Osteocyte (in vitro differentiated cells): Measurements from ENCODE around the gene TSSK6. TPM values are rescaled to one million over a fixed set of nuclear protein-coding genes. Genes with fewer than 3 reads are reported as not detected.
A peak's percentile ranks its signal among the peaks of the same experiment; 100 is the strongest.

ENCODE experiments used
- DNase-seq: peaks from one replicate; pipeline ENCODE4 v3.0.0; 2021; ENCODE audit warnings: mixed read lengths; ENCODE audit not compliant: unreplicated experiment; ENCODE audit errors: extremely low spot score
- H3K27ac Mint-ChIP-seq: one replicate; pipeline ENCODE4 v1.8.0; 2021; ENCODE audit warnings: mild to moderate bottlenecking, mixed read lengths; ENCODE audit not compliant: unreplicated experiment
- H3K27me3 Mint-ChIP-seq: one replicate; pipeline ENCODE4 v1.8.0; 2021; ENCODE audit warnings: mixed read lengths; ENCODE audit not compliant: unreplicated experiment
- H3K36me3 Mint-ChIP-seq: one replicate; pipeline ENCODE4 v1.8.0; 2021; ENCODE audit warnings: mixed read lengths; ENCODE audit not compliant: unreplicated experiment
- H3K4me1 Mint-ChIP-seq: one replicate; pipeline ENCODE4 v1.8.0; 2021; ENCODE audit warnings: mixed read lengths; ENCODE audit not compliant: unreplicated experiment
- H3K4me3 Mint-ChIP-seq: one replicate; pipeline ENCODE4 v1.8.0; 2021; ENCODE audit warnings: mild to moderate bottlenecking, moderate library complexity, mixed read lengths; ENCODE audit not compliant: unreplicated experiment
- H3K9me3 Mint-ChIP-seq: one replicate; pipeline ENCODE4 v1.8.0; 2021; ENCODE audit warnings: mixed read lengths; ENCODE audit not compliant: unreplicated experiment
- total RNA-seq: library from RNA; stranded (reverse); gene quantifications from 2 replicates; pipeline ENCODE4 v1.2.1, GENCODE V29; 2021
- TF ChIP-seq, protein P1 (sequence below): fragments of 200-600 bp; sonication (generic); IDR thresholded peaks from 2 replicates; pipeline ENCODE4 v1.5.0; 2021; ENCODE audit warnings: antibody characterized with exemption, mild to moderate bottlenecking, moderate library complexity

The TSSK6 gene
- total RNA-seq, 1 donor from 2014 or later = 1.7 TPM

GRCh38 chr19:19529783-19530422, 14.6 kb upstream of the TSSK6 start:
- no peak for DNase-seq
- no peak overlapping the region for H3K4me3 Mint-ChIP-seq
- H3K36me3 Mint-ChIP-seq = peaks cover 2% of the 10 kb centered on the region
- H3K27ac Mint-ChIP-seq = peak overlapping the region; percentile 59
- no peaks in the 10 kb centered on the region for H3K27me3 Mint-ChIP-seq
- peaks cover 23% of the 10 kb centered on the region for H3K4me1 Mint-ChIP-seq
- TF ChIP-seq, protein P1, sequence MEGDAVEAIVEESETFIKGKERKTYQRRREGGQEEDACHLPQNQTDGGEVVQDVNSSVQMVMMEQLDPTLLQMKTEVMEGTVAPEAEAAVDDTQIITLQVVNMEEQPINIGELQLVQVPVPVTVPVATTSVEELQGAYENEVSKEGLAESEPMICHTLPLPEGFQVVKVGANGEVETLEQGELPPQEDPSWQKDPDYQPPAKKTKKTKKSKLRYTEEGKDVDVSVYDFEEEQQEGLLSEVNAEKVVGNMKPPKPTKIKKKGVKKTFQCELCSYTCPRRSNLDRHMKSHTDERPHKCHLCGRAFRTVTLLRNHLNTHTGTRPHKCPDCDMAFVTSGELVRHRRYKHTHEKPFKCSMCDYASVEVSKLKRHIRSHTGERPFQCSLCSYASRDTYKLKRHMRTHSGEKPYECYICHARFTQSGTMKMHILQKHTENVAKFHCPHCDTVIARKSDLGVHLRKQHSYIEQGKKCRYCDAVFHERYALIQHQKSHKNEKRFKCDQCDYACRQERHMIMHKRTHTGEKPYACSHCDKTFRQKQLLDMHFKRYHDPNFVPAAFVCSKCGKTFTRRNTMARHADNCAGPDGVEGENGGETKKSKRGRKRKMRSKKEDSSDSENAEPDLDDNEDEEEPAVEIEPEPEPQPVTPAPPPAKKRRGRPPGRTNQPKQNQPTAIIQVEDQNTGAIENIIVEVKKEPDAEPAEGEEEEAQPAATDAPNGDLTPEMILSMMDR = no peak
- no peaks in the 10 kb centered on the region for H3K9me3 Mint-ChIP-seq

DNA sequence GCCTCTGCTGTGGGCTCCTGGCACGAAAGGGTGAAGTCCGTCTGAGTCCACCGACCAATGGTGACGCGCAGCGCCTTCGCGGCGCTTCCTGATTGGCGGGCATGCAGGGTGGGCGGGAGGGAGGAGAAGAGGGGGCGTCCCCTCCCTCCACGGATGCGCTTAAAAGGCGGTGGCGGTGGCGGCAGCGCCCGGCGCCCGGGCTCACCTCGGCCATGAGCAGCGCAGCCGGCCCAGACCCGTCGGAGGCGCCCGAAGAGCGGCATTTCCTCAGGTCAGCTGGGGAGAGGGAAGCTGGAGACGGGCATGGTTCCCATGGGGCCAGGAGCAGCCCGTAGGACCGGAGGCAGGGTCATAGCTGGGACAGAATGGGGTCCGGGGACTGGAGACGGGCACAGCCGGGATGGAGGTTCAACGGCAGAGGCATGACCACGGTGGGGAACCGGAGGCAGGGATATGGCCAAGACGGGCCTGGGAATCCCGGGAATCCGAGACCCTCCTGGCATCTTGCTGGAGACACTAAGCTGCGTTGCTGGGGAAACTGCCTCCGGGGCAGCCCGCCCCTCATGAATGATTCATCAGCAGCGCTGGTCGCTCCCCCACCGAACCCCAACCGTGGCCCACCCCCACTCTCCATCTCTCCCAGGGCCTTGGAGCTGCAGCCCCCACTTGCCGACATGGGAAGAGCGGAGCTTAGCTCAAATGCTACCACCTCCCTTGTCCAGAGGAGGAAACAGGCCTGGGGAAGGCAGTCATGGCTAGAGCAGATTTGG, 13.6 kb upstream of the TSSK6 start, which contains the start of gene YJEFN3:
Gene YJEFN3, plus strand, starts transcription at position 191 of the 770 bp plus-strand sequence. Its CDS starts 22 bp downstream, at position 213.
- Mint-ChIP-seq H3K27me3 (no peaks in the 10 kb centered on the region), H3K27ac (peak within 1 kb of the TSS; percentile 59), H3K9me3 (no peaks in the 10 kb centered on the region), H3K4me1 (peaks cover 23% of the 10 kb centered on the region), H3K36me3 (peaks cover 2% of the 10 kb centered on the region), H3K4me3 (no peak within 1 kb of the TSS)
- DNase-seq = no peak
- TF ChIP-seq, protein P1 = no peak

- Mint-ChIP-seq H3K4me3 (no peak overlapping the region), H3K27me3 (no peaks in the 10 kb centered on the region), H3K27ac (no peak overlapping the region), H3K4me1 (peaks cover 23% of the 10 kb centered on the region), H3K9me3 (no peaks in the 10 kb centered on the region), H3K36me3 (peaks cover 2% of the 10 kb centered on the region)
- TF ChIP-seq, protein P1 = no peak
- no peak for DNase-seq
Measured at GRCh38 chr19:19527674-19528625, 12.6 kb upstream of the TSSK6 start.

GRCh38 chr19:19527371-19527656, 12.0 kb upstream of the TSSK6 start:
- DNase-seq = no peak
- Mint-ChIP-seq H3K4me3 (no peak overlapping the region), H3K27ac (no peak overlapping the region), H3K27me3 (no peaks in the 10 kb centered on the region), H3K4me1 (peaks cover 22% of the 10 kb centered on the region), H3K36me3 (peaks cover 2% of the 10 kb centered on the region), H3K9me3 (no peaks in the 10 kb centered on the region)
- TF ChIP-seq, protein P1 = no peak
